IPS DF 19.7 (cell line): ENCODE results near the gene UBL4A.
"Not testable (repeated sequence)": the region's sequence is repeated elsewhere in the genome, so short reads cannot be mapped to it uniquely, and the experiment has no call there.

Experiments used
- DNase-seq: peaks from one replicate; pipeline ENCODE4 v3.0.0-alpha.2; 2013; ENCODE audit warnings: low read depth, low spot score

Gene UBL4A

GRCh38 chrX:154508384-154508745, 21.9 kb upstream of the UBL4A start:
- DNase-seq: no peak

- DNase-seq: no peak
Measured at GRCh38 chrX:154507673-154508383, 21.4 kb upstream of the UBL4A start.

- no peak for DNase-seq
Measured at GRCh38 chrX:154506483-154507332, 20.3 kb upstream of the UBL4A start.

DNA sequence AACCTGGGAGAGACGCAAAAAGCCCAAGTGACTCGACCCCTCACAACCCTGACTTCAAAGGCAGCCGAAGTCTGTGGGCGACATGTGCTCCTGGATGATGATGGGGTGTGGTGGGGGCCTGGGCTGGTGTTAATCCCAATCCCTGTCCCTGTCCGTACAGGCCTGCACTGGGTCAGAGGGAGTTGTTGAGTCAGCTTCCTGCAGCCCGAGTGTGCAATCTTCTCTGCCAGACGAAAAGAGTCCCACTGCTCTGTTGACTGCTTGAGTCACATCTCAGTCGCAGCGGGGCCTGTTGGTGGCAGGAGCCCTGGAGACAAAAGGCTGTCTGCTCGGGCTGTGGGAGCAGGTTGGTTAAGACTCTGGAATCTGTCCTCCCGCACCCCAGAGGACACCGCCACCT, 19.3 kb upstream of the UBL4A start:
- DNase-seq: no peak

DNA sequence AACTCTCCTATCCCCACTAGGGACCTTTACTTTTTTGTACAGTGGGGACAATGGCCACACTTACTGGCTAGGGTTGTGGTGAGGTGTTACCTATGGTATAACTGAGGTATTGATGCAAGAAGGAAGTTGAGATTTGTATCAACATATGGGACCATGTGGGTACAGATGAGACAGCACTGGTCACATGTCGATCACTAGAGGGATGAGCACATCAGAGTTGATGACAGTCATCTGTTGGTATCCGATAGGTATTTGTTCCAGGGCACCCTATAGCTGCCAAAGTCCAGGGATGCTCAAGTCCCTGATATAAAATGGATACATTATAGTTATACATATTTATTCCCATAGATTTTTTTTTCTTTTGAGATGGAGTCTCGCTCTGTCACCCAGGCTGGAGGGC, 16.6 kb upstream of the UBL4A start:
- no peak for DNase-seq

- no peak for DNase-seq
Measured at GRCh38 chrX:154502098-154502497, 15.7 kb upstream of the UBL4A start.

DNA sequence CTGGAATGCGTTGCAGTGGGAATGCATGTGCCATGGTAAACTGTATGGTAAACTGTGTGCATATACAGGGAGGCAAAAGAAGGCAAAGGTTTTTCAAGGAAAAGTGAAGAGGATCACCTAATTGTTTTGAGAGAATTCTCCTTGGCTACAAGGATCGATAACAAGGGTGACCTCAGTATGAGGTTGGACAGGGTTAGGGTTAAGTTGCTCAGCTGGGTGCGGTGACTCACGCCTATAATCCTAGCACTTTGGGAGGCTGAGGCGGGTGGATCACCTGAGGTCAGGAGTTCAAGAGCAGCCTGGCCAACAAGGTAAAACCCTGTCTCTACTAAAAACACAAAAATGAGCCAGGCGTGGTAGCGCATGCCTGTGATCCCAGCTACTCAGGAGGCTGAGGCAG, 15.0 kb upstream of the UBL4A start:
- not testable (repeated sequence) for DNase-seq

- not testable (repeated sequence) for DNase-seq
Measured at GRCh38 chrX:154496591-154497137, 10.2 kb upstream of the UBL4A start.

DNA sequence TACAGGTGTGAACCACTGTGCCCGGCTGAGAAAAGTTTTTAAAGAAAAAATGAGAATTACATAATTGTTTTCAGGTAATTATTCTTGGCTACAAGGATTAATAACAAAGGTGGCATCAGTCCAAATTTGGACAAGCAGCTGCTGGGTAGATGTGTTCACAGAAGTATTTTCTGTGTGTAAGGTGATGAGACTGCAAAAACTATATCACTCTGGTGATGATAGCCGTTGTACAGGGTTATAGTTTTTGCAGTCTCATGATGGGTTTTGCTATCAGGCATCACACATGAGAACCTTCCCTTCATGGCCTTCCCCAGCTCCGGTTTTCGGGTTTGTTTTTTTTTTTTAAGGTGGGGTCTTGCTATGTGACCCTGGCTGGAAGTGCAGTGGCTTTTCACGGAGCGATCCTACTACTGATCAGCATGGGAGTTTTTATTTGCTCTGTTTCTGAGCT, 9.1 kb upstream of the UBL4A start:
- no peak for DNase-seq

DNA sequence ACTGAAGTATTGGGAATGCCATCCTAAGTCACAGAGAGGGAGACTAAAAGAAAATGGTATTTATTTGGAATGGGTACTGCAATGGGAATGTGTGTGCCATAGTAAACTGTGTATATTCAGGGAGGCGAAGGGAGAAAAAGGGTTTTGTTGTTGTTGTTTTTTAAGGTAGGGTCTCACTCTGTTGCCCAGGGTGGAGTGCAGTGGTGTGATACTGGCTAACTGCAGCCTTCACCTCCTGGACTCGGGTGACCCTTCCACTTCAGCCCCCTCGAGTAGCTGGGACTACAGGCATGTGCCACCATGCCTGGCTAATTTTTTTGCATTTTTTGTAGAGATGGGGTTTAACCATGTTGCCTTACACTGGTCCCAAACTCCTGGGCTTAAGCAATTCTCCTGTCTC, 8.3 kb upstream of the UBL4A start:
- DNase-seq: no peak

DNA sequence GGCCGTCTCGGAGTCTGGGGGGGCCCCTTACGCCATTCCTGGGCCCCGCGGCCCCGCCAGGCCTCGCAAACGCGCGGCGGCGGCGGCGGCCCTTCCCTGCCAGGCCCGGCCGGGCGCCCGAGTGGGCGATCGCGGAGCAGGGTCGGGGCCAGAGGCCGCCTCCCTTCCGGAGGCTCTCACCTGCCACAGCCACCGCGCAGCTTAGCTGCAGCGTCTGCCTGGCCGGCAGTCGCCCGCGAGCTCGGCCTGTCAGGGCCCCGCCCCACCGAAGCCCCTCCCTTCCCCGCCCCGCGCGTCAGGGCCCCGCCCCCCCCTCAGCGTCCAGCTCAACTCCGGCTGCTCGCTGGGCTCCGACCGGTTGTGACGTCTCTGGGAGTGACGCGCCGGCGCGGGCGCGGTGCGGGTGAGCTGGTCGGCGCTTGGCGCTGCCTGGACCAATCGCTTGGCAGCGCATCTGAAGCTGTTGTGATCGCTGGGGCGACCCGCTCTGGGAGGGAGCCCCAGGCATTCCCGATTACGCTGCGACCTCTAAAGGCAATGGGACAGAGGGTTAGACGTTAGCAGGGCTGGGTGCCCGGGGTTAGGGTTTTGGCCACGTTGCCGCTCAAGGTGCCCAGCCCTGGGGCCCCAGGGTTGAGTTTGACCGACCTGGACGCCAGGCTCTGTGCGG, 4.1 kb upstream of the UBL4A start, which contains the start of gene SLC10A3:
Gene SLC10A3 (minus strand): TSS at position 216 of the 670 bp plus-strand sequence. CDS start 1,689 bp downstream, outside the sequence.
- DNase-seq: peak; percentile 69

- no peak for DNase-seq
Measured at GRCh38 chrX:154490021-154490413, 3.6 kb upstream of the UBL4A start.

GRCh38 chrX:154489182-154489581, 2.8 kb upstream of the UBL4A start:
- no peak for DNase-seq

GRCh38 chrX:154488336-154489075, 2.1 kb upstream of the UBL4A start:
- DNase-seq: no peak

DNA sequence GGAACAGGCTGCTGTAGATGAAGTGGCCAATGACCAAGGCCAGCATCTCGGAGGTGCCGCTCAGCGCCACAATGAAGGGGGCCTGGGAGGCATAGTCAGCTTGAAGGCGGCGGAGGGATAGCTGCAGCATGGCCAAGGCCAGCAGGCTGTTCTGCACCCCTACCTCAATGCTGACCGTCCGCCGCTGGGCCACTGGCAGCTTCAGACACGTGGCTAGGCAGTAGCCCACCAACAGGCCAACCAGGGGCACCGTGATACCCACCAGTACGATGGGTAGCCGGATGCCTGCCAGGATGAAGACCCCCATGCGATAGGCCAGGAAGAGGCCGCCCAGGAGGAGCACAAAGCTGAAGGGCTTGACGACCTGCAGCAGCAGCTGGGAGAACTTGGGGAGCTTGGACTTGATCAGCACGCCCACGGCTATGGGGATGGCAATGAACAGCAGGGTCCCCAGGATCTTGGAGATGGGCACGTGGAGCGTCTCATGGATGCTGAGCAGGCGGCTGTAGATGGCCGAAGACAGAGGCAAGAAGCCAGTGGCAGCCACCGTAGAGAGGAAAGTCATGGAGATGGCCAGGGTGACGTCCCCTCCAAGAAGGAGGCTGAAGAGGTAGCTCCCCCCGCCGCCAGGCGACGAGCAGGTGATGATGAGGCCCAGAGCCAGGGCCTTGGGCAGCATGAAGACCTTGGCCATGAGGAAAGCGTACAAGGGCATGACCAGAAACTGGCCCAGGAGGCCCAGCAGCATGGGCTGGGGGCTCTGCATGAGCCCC, 1.3 kb upstream of the UBL4A start:
- no peak for DNase-seq

GRCh38 chrX:154486052-154486395, 391 bp downstream of the UBL4A start:
- DNase-seq: no peak

DNA sequence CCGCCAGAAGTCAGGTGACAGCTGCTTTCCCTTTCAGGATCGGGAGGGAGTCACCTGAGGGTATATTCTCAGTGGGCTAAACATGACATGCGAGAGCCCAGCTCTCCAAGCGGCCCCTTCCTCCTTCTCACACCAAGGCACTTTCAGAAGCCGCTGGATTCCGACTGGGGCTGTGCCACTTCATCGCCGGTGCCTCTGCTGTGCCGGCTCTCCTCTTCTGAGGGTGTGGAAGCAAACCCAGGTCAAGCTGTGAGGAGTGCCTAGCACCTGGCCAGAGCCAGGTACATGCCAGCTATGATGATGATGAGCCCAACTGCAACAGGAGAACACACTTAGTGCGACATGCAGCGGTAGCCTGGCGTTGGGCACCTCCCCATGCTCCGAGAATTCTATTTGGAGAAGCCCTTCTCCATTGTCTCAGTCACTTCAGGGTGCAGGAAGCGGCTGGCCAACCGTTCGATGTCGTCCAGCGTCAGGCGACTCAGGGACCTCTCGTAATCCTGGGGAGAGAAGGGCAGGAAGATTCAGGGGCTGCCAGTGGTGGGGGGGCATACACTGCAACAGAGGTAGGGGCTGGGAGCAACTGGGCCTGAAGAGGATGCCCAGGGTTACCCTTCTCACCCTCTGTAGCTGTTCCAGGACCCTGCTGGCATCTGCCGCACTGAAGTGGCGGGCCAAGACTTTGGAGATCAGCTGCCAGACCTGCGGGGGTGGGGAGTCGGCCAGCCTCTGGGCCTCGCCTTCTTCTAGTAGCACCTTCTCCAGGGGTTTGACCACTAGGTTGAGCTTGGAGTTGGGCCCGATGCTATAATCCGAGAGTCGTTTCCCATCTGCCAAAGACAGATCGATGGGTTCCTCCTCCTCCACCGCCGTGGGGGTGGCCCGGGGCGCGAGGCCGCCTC, 1.0 kb downstream of the UBL4A start:
- no peak for DNase-seq

- DNase-seq: no peak
Measured at GRCh38 chrX:154484255-154485149, 1.9 kb downstream of the UBL4A start.

- no peak for DNase-seq
Measured at GRCh38 chrX:154483325-154483724, 3.1 kb downstream of the UBL4A start.
